Small intestine (tissue), 7 donors: Measurements from ENCODE around the gene PLOD3. TPM values are rescaled to one million over a fixed set of nuclear protein-coding genes. Genes with fewer than 3 reads are reported as not detected.
"Not testable (repeated sequence)": the region's sequence is repeated elsewhere in the genome, so short reads cannot be mapped to it uniquely, and the experiment has no call there.

Experiments
- DNase-seq, 2 donors: peaks; one replicate each; pipeline versions ENCODE4 v3.0.0 to v3.0.0-alpha.2; 2013
- FAIRE-seq: peaks from 2 replicates; lab custom pipeline; 2012; peaks lifted over from hg19 to GRCh38; lab: Jason Lieb, UNC
- H3K27ac ChIP-seq, 3 donors: one replicate each; pipeline ENCODE4 v1.5.1; 2013; ENCODE audit warnings: low read length in 2 of 3, mild to moderate bottlenecking in 2 of 3, control low read depth in 1 of 3, inconsistent platforms in 1 of 3, low read depth in 1 of 3, moderate library complexity in 1 of 3
- H3K27me3 ChIP-seq, 3 donors: one replicate each; pipeline ENCODE4 v1.6.1; 2013; ENCODE audit warnings: low read length in 3 of 3, inconsistent platforms in 1 of 3; ENCODE audit not compliant: control insufficient read depth in 3 of 3, insufficient read depth in 3 of 3
- H3K36me3 ChIP-seq, 3 donors: one replicate each; pipeline ENCODE4 v1.6.1; 2013; ENCODE audit warnings: low read length in 3 of 3, inconsistent platforms in 1 of 3, low read depth in 1 of 3, mild to moderate bottlenecking in 1 of 3, moderate library complexity in 1 of 3; ENCODE audit not compliant: control insufficient read depth in 3 of 3, insufficient read depth in 2 of 3
- H3K4me1 ChIP-seq, 3 donors: one replicate each; pipeline ENCODE4 v1.6.1; 2013; ENCODE audit warnings: low read length in 2 of 3, inconsistent platforms in 1 of 3, low read depth in 1 of 3, mild to moderate bottlenecking in 1 of 3, moderate library complexity in 1 of 3; ENCODE audit not compliant: control insufficient read depth in 3 of 3, insufficient read depth in 2 of 3
- H3K4me3 ChIP-seq, 3 donors: one replicate each; pipeline ENCODE4 v1.5.1; 2013; ENCODE audit warnings: low read length in 3 of 3, control low read depth in 1 of 3, inconsistent platforms in 1 of 3, low read depth in 1 of 3, mild to moderate bottlenecking in 1 of 3, moderate library complexity in 1 of 3
- H3K9me3 ChIP-seq, 2 donors: one replicate each; pipeline ENCODE4 v1.6.1; 2013; ENCODE audit warnings: low read depth in 1 of 2, low read length in 1 of 2; ENCODE audit not compliant: control insufficient read depth in 2 of 2, insufficient read depth in 1 of 2
- whole genome bisulfite sequencing, 3 donors: extraction: QIAGEN DNeasy Blood & Tissue Kit; methylation state at CpG; one replicate each; pipeline ENCODE4 v1.1.7; 2013; 5-methylcytosine and 5-hydroxymethylcytosine counted together
- polyA plus RNA-seq, 4 donors: library from polyadenylated mRNA; stranded (reverse) in 3 of 4; unstranded in 1 of 4; fragments of 200-250 nt in 3 of 4; fragments of 120-200 nt in 1 of 4; gene quantifications; one replicate each; pipeline versions ENCODE4 v1.2.1 to v1.2.3, GENCODE V29; 2013
- donor health status: healthy with polysubstance abuse.
- donor health status: control.
- donor health status: control.
- donor health status: Bipolar disorder and iron deficiency.
- donor health status: healthy.

PLOD3 gene
- polyA plus RNA-seq, 4 donors, result 54.5 to 67.0 (median 58.8) TPM

- no peak overlapping the region for H3K27ac ChIP-seq
- H3K27me3 ChIP-seq, result no peaks in the 10 kb centered on the region
- DNase-seq (no peak), FAIRE-seq (no peak)
- peaks cover 20 to 92% (median 24%) of the 10 kb centered on the region in 3 donors for H3K36me3 ChIP-seq
- no peak overlapping the region for H3K4me3 ChIP-seq
- WGBS, 3 donors, result 96 to 97% (median 96%) methylated on average over 19 to 24 of the region's 24 CpGs
- no peaks in the 10 kb centered on the region for H3K9me3 ChIP-seq
- H3K4me1 ChIP-seq, result peaks cover 0 to 6% (median 2%) of the 10 kb centered on the region in 3 donors
Measured at GRCh38 chr7:101211501-101211900, 5.9 kb downstream of the PLOD3 start.

- Histone ChIP-seq H3K9me3 (no peaks in the 10 kb centered on the region), H3K36me3 (peaks cover 20 to 93% (median 22%) of the 10 kb centered on the region in 3 donors), H3K4me3 (no peak overlapping the region), H3K27ac (no peak overlapping the region), H3K27me3 (no peaks in the 10 kb centered on the region), H3K4me1 (no peaks in the 10 kb centered on the region)
- WGBS, 3 donors, result 94% methylated on average over 17 to 19 of the region's 19 CpGs
- DNase-seq (no peak), FAIRE-seq (no peak)
Measured at GRCh38 chr7:101210143-101210542, 7.2 kb downstream of the PLOD3 start.

GRCh38 chr7:101208794-101209193 lies 8.6 kb downstream of the PLOD3 start:
- no peak for FAIRE-seq
- 89 to 94% (median 94%) methylated on average over 14 of the region's 14 CpGs for WGBS, 3 donors

GRCh38 chr7:101207459-101207858 lies 9.9 kb downstream of the PLOD3 start:
- H3K4me3 ChIP-seq, result no peak overlapping the region
- 93 to 96% (median 94%) methylated on average over 14 to 17 of the region's 17 CpGs for WGBS, 3 donors
- H3K27me3 ChIP-seq, result peaks cover 0 to 2% (median under 1%) of the 10 kb centered on the region in 3 donors
- DNase-seq (no peak), FAIRE-seq (no peak)
- no peak overlapping the region for H3K27ac ChIP-seq
- no peaks in the 10 kb centered on the region for H3K9me3 ChIP-seq
- H3K4me1 ChIP-seq, result no peaks in the 10 kb centered on the region
- H3K36me3 ChIP-seq, result peaks cover 18 to 71% (median 20%) of the 10 kb centered on the region in 3 donors

More at GRCh38 chr7:101208794-101209193, 8.6 kb downstream of the PLOD3 start:
- Histone ChIP-seq H3K27ac (no peak overlapping the region), H3K4me3 (no peak overlapping the region), H3K36me3 (peaks cover 20 to 83% (median 22%) of the 10 kb centered on the region in 3 donors), H3K9me3 (no peaks in the 10 kb centered on the region), H3K4me1 (no peaks in the 10 kb centered on the region), H3K27me3 (no peaks in the 10 kb centered on the region)
- DNase-seq, result no peak

GRCh38 chr7:101206665-101207042 lies 10.7 kb downstream of the PLOD3 start:
- DNase-seq (no peak), FAIRE-seq (no peak)
- Histone ChIP-seq H3K4me3 (no peak overlapping the region), H3K27ac (no peak overlapping the region), H3K9me3 (no peaks in the 10 kb centered on the region), H3K36me3 (peaks cover 13 to 63% (median 13%) of the 10 kb centered on the region in 3 donors), H3K4me1 (peaks cover 0 to 5% (median 0%) of the 10 kb centered on the region in 3 donors), H3K27me3 (peaks cover 0 to 5% (median 5%) of the 10 kb centered on the region in 3 donors)
- WGBS, 3 donors, result 83 to 90% (median 88%) methylated on average over 19 of the region's 19 CpGs

GRCh38 chr7:101205901-101206664 lies 11.3 kb downstream of the PLOD3 start:
- Histone ChIP-seq H3K27ac (no peak overlapping the region), H3K27me3 (peaks cover 0 to 7% (median 5%) of the 10 kb centered on the region in 3 donors), H3K4me1 (peaks cover 0 to 9% (median 0%) of the 10 kb centered on the region in 3 donors), H3K9me3 (no peaks in the 10 kb centered on the region), H3K4me3 (no peak overlapping the region), H3K36me3 (peaks cover 10 to 58% (median 12%) of the 10 kb centered on the region in 3 donors)
- no peak for DNase-seq
- WGBS, 3 donors, result 85 to 87% (median 86%) methylated on average over 31 to 32 of the region's 32 CpGs
- no peak for FAIRE-seq

- not testable (repeated sequence) for H3K27ac ChIP-seq, FAIRE-seq, DNase-seq, H3K4me3 ChIP-seq, H3K9me3 ChIP-seq
- H3K27me3 ChIP-seq, result peaks cover 0 to 12% (median 9%) of the 10 kb centered on the region in 3 donors
- H3K4me1 ChIP-seq, result peaks cover 0 to 17% (median 0%) of the 10 kb centered on the region in 3 donors
- peaks cover 4 to 39% (median 4%) of the 10 kb centered on the region in 3 donors for H3K36me3 ChIP-seq
- WGBS, 3 donors, result 68 to 80% (median 72%) methylated on average over 22 of the region's 22 CpGs
Measured at GRCh38 chr7:101203740-101204738, 13.3 kb downstream of the PLOD3 start.

- 82 to 86% (median 85%) methylated on average over 5 of the region's 5 CpGs for WGBS, 3 donors
- Histone ChIP-seq H3K36me3 (peaks cover 0 to 36% (median 3%) of the 10 kb centered on the region in 3 donors), H3K9me3 (no peaks in the 10 kb centered on the region), H3K4me3 (peak overlapping the region in 1 of 3 donors; percentile 85), H3K4me1 (peaks cover 0 to 20% (median 0%) of the 10 kb centered on the region in 3 donors), H3K27me3 (peaks cover 0 to 12% (median 9%) of the 10 kb centered on the region in 3 donors), H3K27ac (no peak overlapping the region)
- FAIRE-seq (no peak), DNase-seq (no peak)
Measured at GRCh38 chr7:101202603-101202918, 14.8 kb downstream of the PLOD3 start.
